H4 (cell line): Measurements from ENCODE around the gene STARD3. TPM values are rescaled to one million over a fixed set of nuclear protein-coding genes. Genes with fewer than 3 reads are reported as not detected.

Source experiments
- total RNA-seq: library from RNA; depleted of rRNA; stranded (reverse); fragments of >200 nt; shearing (Covaris generic); gene quantifications from 2 replicates; pipeline ENCODE4 v1.2.3, GENCODE V29; 2014; rRNA removed

Gene STARD3
- total RNA-seq, 1 experiment from 2014 or later = 22.9 TPM

Other genes with a start within 250 kb of the STARD3 start
- 8.2 and 9.9 TPM in 2 replicates for gene FBXL20, start 235.5 kb upstream of the STARD3 start, total RNA-seq
- 12.8 and 14.2 TPM in 2 replicates for gene MED1, start 185.9 kb upstream of the STARD3 start, total RNA-seq
- 15.5 and 16.4 TPM in 2 replicates for gene CDK12, start 175.7 kb upstream of the STARD3 start, total RNA-seq
- 0.02 TPM in 1 of 2 replicates, not detected in the other for gene NEUROD2, start 29.2 kb upstream of the STARD3 start, total RNA-seq
- gene PPP1R1B, start 10.2 kb upstream of the STARD3 start, total RNA-seq = not detected in 2 replicates
- 0.81 TPM in 1 of 2 replicates, not detected in the other for gene TCAP, start 28.2 kb downstream of the STARD3 start, total RNA-seq
- not detected in 2 replicates for gene PNMT, start 31.3 kb downstream of the STARD3 start, total RNA-seq
- gene PGAP3, start 50.9 kb downstream of the STARD3 start, total RNA-seq = 10.9 and 11.4 TPM in 2 replicates
- gene ERBB2, start 62.9 kb downstream of the STARD3 start, total RNA-seq = 10.1 and 18.5 TPM in 2 replicates
- 91.9 and 99.5 TPM in 2 replicates for gene MIEN1, start 93.4 kb downstream of the STARD3 start, total RNA-seq
- gene GRB7, start 100.8 kb downstream of the STARD3 start, total RNA-seq = 0.41 TPM in 1 of 2 replicates, not detected in the other
- 0.04 TPM in 1 of 2 replicates, not detected in the other for gene IKZF3, start 227.2 kb downstream of the STARD3 start, total RNA-seq
- gene ZPBP2, start 231.1 kb downstream of the STARD3 start, total RNA-seq = not detected in 2 replicates